ENCODE results near the gene PLEKHO2.

PLEKHO2 gene

GRCh38 chr15:64825431-64826294 is 16.1 kb upstream of the PLEKHO2 start, which contains the start of gene PIF1:
PIF1 (minus strand) TSS chr15:64825647; CDS start chr15:64824335, 1,312 bp downstream.
- in situ Hi-C loops (cut with MboI; ENCODE audit: low sequenced_read_pairs) = no loop called here

- in situ Hi-C loops (cut with MboI; ENCODE audit: low sequenced_read_pairs) = no loop called here
Observed at GRCh38 chr15:64828985-64829384, 12.7 kb upstream of the PLEKHO2 start.

GRCh38 chr15:64833690-64834089 is 8.0 kb upstream of the PLEKHO2 start:
- in situ Hi-C loops (cut with MboI; ENCODE audit: low sequenced_read_pairs) = no loop called here

- in situ Hi-C loops (cut with MboI; ENCODE audit: low sequenced_read_pairs) = no loop called here
Observed at GRCh38 chr15:64836023-64836536, 5.6 kb upstream of the PLEKHO2 start.

- in situ Hi-C loops (cut with MboI; ENCODE audit: low sequenced_read_pairs) = no loop called here
Observed at GRCh38 chr15:64837502-64837901, 4.2 kb upstream of the PLEKHO2 start.

- in situ Hi-C loops (cut with MboI; ENCODE audit: low sequenced_read_pairs) = no loop called here
Observed at GRCh38 chr15:64841060-64841343, 713 bp upstream of the PLEKHO2 start.

GRCh38 chr15:64842096-64842939 is 603 bp downstream of the PLEKHO2 start:
- in situ Hi-C loops (cut with MboI; ENCODE audit: low sequenced_read_pairs) = no loop called here

- in situ Hi-C loops (cut with MboI; ENCODE audit: low sequenced_read_pairs) = no loop called here
Observed at GRCh38 chr15:64842986-64843561, 1.4 kb downstream of the PLEKHO2 start.

- in situ Hi-C loops (cut with MboI; ENCODE audit: low sequenced_read_pairs) = no loop called here
Observed at GRCh38 chr15:64843991-64844390, 2.3 kb downstream of the PLEKHO2 start.

GRCh38 chr15:64844576-64845145 is 2.9 kb downstream of the PLEKHO2 start:
- in situ Hi-C loops (cut with MboI; ENCODE audit: low sequenced_read_pairs) = no loop called here

- in situ Hi-C loops (cut with MboI; ENCODE audit: low sequenced_read_pairs) = no loop called here
Observed at GRCh38 chr15:64845183-64845611, 3.5 kb downstream of the PLEKHO2 start.

GRCh38 chr15:64845831-64846595 is 4.3 kb downstream of the PLEKHO2 start:
- in situ Hi-C loops (cut with MboI; ENCODE audit: low sequenced_read_pairs) = no loop called here

GRCh38 chr15:64847016-64847415 is 5.3 kb downstream of the PLEKHO2 start:
- in situ Hi-C loops (cut with MboI; ENCODE audit: low sequenced_read_pairs) = no loop called here

GRCh38 chr15:64847448-64847847 is 5.7 kb downstream of the PLEKHO2 start:
- in situ Hi-C loops (cut with MboI; ENCODE audit: low sequenced_read_pairs) = no loop called here

GRCh38 chr15:64847876-64848716 is 6.4 kb downstream of the PLEKHO2 start:
- in situ Hi-C loops (cut with MboI; ENCODE audit: low sequenced_read_pairs) = no loop called here

GRCh38 chr15:64850778-64851502 is 9.2 kb downstream of the PLEKHO2 start:
- in situ Hi-C loops (cut with MboI; ENCODE audit: low sequenced_read_pairs) = no loop called here

- in situ Hi-C loops (cut with MboI; ENCODE audit: low sequenced_read_pairs) = no loop called here
Observed at GRCh38 chr15:64851503-64851840, 9.8 kb downstream of the PLEKHO2 start.

- in situ Hi-C loops (cut with MboI; ENCODE audit: low sequenced_read_pairs) = no loop called here
Observed at GRCh38 chr15:64854041-64854440, 12.3 kb downstream of the PLEKHO2 start.

GRCh38 chr15:64854526-64854925 is 12.8 kb downstream of the PLEKHO2 start:
- in situ Hi-C loops (cut with MboI; ENCODE audit: low sequenced_read_pairs) = no loop called here
